PC-9 (cell line): ENCODE results near the gene ARID3B.

Source experiments
- CTCF ChIP-seq: fragments of 200-600 bp; sonication (generic); conservative IDR thresholded peaks from 2 replicates; pipeline ENCODE4 v1.6.1; 2017; ENCODE audit warnings: mixed run types, antibody characterized with exemption, mild to moderate bottlenecking, moderate library complexity
- EZH2 ChIP-seq: fragments of 200-600 bp; sonication (generic); IDR thresholded peaks from 2 replicates; pipeline ENCODE4 v1.8.0; 2017; ENCODE audit warnings: antibody characterized with exemption, low read depth

DNA sequence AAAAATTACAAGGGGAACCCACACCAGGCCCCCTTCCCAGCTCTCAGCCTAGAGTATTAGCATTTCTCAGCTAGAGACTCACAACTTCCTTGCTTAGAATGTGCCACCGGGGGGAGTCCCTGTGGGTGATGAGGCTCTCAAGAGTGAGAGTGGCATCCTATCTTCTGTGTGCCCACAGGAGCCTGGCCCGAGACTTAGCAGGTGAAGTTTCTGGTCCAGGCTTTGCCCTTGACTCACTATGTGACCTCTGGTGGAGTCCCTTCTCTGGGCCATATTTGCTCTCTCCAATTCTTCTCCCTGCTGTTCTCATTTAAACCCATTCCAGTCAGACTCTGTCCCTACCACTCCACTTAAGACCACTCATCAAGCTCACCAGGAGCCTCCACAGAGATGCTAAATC, 92.8 kb downstream of the ARID3B start:
- no peak for TF ChIP-seq EZH2
- 0 out of 2 replicates have a peak, but pooled peaks have one; percentile 12 for TF ChIP-seq CTCF
